ENCODE results near the gene TNFSF13. TPM values are rescaled to one million over a fixed set of nuclear protein-coding genes. Genes with fewer than 3 reads are reported as not detected.

The TNFSF13 gene
- total and polyA plus RNA-seq, 2 of the 8 experiments (the other 6 are each of a cell fraction or from before 2014, with no cell fraction given), result 2.1 to 2.6 TPM

DNA sequence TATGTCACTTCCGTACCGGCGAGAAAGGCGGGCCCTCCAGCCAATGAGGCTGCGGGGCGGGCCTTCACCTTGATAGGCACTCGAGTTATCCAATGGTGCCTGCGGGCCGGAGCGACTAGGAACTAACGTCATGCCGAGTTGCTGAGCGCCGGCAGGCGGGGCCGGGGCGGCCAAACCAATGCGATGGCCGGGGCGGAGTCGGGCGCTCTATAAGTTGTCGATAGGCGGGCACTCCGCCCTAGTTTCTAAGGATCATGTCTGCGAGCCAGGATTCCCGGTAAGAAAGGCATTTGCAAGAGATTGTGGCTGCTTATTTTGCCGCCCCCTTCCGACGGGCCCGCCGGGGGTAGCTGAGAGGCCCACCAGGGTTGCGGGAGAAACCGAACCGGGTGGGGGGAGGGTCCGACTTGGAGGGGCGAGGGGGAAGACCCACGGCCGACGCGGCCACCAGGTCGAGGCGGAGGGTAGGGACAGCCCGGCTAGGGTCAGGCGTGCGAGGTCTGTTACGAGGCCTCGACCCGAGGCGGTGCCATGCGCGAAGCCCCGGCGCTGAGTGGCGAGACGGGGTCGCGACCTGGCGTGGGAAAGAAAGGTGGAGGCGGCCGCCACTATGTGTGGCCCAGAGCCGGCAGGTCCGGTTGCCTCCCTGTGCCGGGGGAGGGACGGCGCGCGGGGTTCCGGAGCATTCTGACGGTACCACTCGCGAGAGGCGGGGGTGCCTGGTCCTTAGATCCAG is 14.2 kb downstream of the TNFSF13 start:
- no peaks in the 10 kb centered on the region for H3K9me3 ChIP-seq (ENCODE audit: insufficient read depth in 2 of 2, low read depth in 1 of 2, low read length in 1 of 2)
- peak overlapping the region; percentile 71 to 97 for H3K4me2 ChIP-seq (ENCODE audit: insufficient read depth in 1 of 2, low read depth in 2 of 2, low read length in 2 of 2)
- H3K18ac ChIP-seq (ENCODE audit: extremely low read depth, low read length), result peak overlapping the region; percentile 94
- peak overlapping the region; percentile 97 to 99 (median 98) for H3K4me3 ChIP-seq (ENCODE audit: extremely low read depth in 1 of 4, insufficient read depth in 2 of 4, low read depth in 3 of 4, low read length in 4 of 4)
- peaks cover 4% of the 10 kb centered on the region for H3K23me2 ChIP-seq (ENCODE audit: low read depth, low read length)
- H4K20me1 ChIP-seq (replicated peaks in 1 of 2; ENCODE audit: control insufficient read depth in 1 of 2, insufficient read depth in 2 of 2, low read length in 2 of 2), result peaks cover 24 to 32% of the 10 kb centered on the region in 2 experiments
- ChIA-PET CTCF (ENCODE audit: partially characterized antibody) (interaction anchor here (0.5 to 4.5 kb wide), 6 partner anchors 12 to 671 kb away, joined by 3 to 33 read pairs (median 3); partner anchors contain the start of gene SENP3), POLR2A (ENCODE audit: partially characterized antibody) (interaction anchor here (0.8 to 37.5 kb wide), 25 partner anchors 9 to 321 kb away, joined by 3 to 1144 read pairs (median 4); partner anchors contain the start of genes ATP1B2, CD68, CTDNEP1 and MPDU1)
- no peak overlapping the region for H2BK12ac ChIP-seq (ENCODE audit: low read depth, low read length)
- DNase-seq (ENCODE audit: low read depth in 1 of 2, low spot score in 2 of 2) (peak; percentile 100), FAIRE-seq (no peak)
- H3K4me1 ChIP-seq (replicated peaks in 1 of 4; ENCODE audit: control insufficient read depth in 3 of 4, insufficient read depth in 4 of 4, low read length in 3 of 4), result peaks cover 4 to 10% (median 7%) of the 10 kb centered on the region in 4 experiments
- peaks cover 6% of the 10 kb centered on the region for H3K79me1 ChIP-seq (ENCODE audit: low read depth, low read length)
- H3K79me2 ChIP-seq (ENCODE audit: control insufficient read depth in 1 of 2, insufficient read depth in 2 of 2, low read length in 2 of 2), result peaks cover 23 to 39% of the 10 kb centered on the region in 2 experiments
- H3K27me3 ChIP-seq (replicated peaks in 1 of 4; ENCODE audit: control insufficient read depth in 3 of 4, extremely low read depth in 1 of 4, insufficient read depth in 3 of 4, low read length in 3 of 4), result no peaks in the 10 kb centered on the region
- 2% methylated on average over 51 of the region's 73 CpGs; no CpG with 5 or more reads in 1 of the 2 experiments for WGBS, 2 experiments (ENCODE audit: extremely low coverage in 1 of 2, insufficient coverage in 1 of 2, insufficient read length in 1 of 2, insufficient replicate concordance in 2 of 2, low coverage in 1 of 2, low lambda C conversion rate in 2 of 2, missing lambda C conversion rate in 1 of 2)
- H3K9ac ChIP-seq (replicated peaks in 1 of 4; ENCODE audit: extremely low read depth in 1 of 4, low read depth in 3 of 4, low read length in 3 of 4), result peak overlapping the region; percentile 98 to 100 (median 99)
- peak overlapping the region; percentile 99 for H3K27ac ChIP-seq (ENCODE audit: low read depth, low read length)
- H4K91ac ChIP-seq (replicated peaks; ENCODE audit: insufficient read length, low read length), result peak overlapping the region; percentile 98
- H2AK5ac ChIP-seq (ENCODE audit: low read depth, low read length), result peak overlapping the region; percentile 98; the same call in 1 of the 2 replicates
- peak overlapping the region; percentile 83 for H3K56ac ChIP-seq (replicated peaks; ENCODE audit: insufficient read length, low read depth, low read length)
- H2AFZ ChIP-seq (ENCODE audit: low read length), result no peak overlapping the region
- H2BK20ac ChIP-seq (ENCODE audit: low read length), result no peak overlapping the region
- peak overlapping the region; percentile 98 for H2BK5ac ChIP-seq (ENCODE audit: low read depth, low read length)
- no peak overlapping the region for H3K14ac ChIP-seq (ENCODE audit: insufficient read length)
- no peak overlapping the region for H2BK15ac ChIP-seq (ENCODE audit: low read length)
- peak overlapping the region; percentile 98; the same call in 1 of the 2 replicates for H4K8ac ChIP-seq (ENCODE audit: extremely low read depth, insufficient read depth, low read length)
- peak overlapping the region; percentile 77 for H4K5ac ChIP-seq (ENCODE audit: insufficient read length, low read depth, low read length)
- peaks cover 47 to 68% (median 63%) of the 10 kb centered on the region in 4 experiments for H3K36me3 ChIP-seq (ENCODE audit: control insufficient read depth in 2 of 4, insufficient read depth in 4 of 4, low read length in 3 of 4)
- H2BK120ac ChIP-seq (replicated peaks; ENCODE audit: low read depth, low read length), result no peak overlapping the region
- H3K4ac ChIP-seq (replicated peaks; ENCODE audit: insufficient read length, low read depth, low read length), result peak overlapping the region; percentile 98
- H3K23ac ChIP-seq (ENCODE audit: insufficient read length), result no peak overlapping the region
- TF ChIP-seq SUZ12 (IDR thresholded peaks at IDR 0.05; ENCODE audit: low read length) (no peak), TCF12 (IDR thresholded peaks at IDR 0.05; ENCODE audit: low read depth, low read length) (no peak), HDAC2 (IDR thresholded peaks at IDR 0.05; ENCODE audit: borderline replicate concordance in 1 of 2, low read depth in 2 of 2, low read length in 2 of 2) (no peak), SIRT6 (IDR thresholded peaks at IDR 0.05; ENCODE audit: low read length) (no peak), ASH2L (IDR thresholded peaks at IDR 0.05; ENCODE audit: low read length) (peak; percentile 44), FOSL1 (IDR thresholded peaks at IDR 0.05; ENCODE audit: insufficient read depth, low read depth, low read length) (no peak)

Measured in H1 (cell line).